Measurements from ENCODE around the gene AFM. TPM values are rescaled to one million over a fixed set of nuclear protein-coding genes. Genes with fewer than 3 reads are reported as not detected.

The AFM gene
- polyA plus RNA-seq, 1 donor from 2014 or later, result not detected

DNA sequence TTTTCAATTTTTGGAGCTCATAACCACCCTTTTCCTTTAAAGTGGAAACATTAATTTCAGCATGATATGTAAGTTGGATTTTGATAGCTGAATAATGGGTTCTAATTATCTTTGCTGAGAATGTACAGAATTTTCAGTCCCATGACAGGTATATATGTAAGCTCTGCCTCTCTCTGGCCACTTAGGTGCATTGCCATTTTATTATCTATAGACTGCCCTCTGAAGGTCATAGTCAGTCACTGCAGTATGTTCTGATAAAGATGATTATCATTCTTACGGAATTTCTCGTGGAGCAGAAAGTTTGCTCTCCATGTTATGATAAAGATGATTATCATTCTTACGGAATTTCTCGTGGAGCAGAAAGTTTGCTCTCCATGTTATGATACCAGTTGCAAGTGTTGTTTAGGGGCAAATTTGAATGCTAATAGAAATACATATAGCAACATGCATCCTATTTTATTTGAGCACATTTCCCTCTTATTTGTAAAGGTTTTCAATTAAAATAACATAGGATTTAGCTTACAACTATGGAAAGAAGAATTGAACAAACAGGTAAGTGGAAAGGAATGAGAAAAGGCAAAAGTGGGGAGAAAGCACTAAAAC, 35.1 kb upstream of the AFM start:
- H3K9ac ChIP-seq (ENCODE audit: low read length), result no peak overlapping the region
- TF ChIP-seq SMC3 (conservative IDR thresholded peaks at IDR 0.05; ENCODE audit: poor library complexity), result peak; percentile 63
- TF ChIP-seq, protein P1, sequence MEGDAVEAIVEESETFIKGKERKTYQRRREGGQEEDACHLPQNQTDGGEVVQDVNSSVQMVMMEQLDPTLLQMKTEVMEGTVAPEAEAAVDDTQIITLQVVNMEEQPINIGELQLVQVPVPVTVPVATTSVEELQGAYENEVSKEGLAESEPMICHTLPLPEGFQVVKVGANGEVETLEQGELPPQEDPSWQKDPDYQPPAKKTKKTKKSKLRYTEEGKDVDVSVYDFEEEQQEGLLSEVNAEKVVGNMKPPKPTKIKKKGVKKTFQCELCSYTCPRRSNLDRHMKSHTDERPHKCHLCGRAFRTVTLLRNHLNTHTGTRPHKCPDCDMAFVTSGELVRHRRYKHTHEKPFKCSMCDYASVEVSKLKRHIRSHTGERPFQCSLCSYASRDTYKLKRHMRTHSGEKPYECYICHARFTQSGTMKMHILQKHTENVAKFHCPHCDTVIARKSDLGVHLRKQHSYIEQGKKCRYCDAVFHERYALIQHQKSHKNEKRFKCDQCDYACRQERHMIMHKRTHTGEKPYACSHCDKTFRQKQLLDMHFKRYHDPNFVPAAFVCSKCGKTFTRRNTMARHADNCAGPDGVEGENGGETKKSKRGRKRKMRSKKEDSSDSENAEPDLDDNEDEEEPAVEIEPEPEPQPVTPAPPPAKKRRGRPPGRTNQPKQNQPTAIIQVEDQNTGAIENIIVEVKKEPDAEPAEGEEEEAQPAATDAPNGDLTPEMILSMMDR (IDR thresholded peaks at IDR 0.05; ENCODE audit: poor library complexity, severe bottlenecking), result peak; percentile 77
- no peak for TF ChIP-seq REST (IDR thresholded peaks at IDR 0.05; ENCODE audit: borderline replicate concordance)
- TF ChIP-seq TAF1 (IDR thresholded peaks at IDR 0.05; ENCODE audit: low read depth), result no peak
- no peak for TF ChIP-seq EP300 (conservative IDR thresholded peaks at IDR 0.05; ENCODE audit: poor library complexity, severe bottlenecking)
- no peak for TF ChIP-seq EZH2 (IDR thresholded peaks at IDR 0.05; ENCODE audit: borderline replicate concordance, insufficient read depth, low read length, poor library complexity, severe bottlenecking)
- TF ChIP-seq RAD21 (conservative IDR thresholded peaks at IDR 0.05), result peak; percentile 56
- TF ChIP-seq POLR2AphosphoS5 (IDR thresholded peaks at IDR 0.05), result no peak
- no peak for TF ChIP-seq MXI1 (conservative IDR thresholded peaks at IDR 0.05; ENCODE audit: poor library complexity, severe bottlenecking)
- no peaks in the 10 kb centered on the region for H3K36me3 ChIP-seq (ENCODE audit: insufficient read depth, low read length)
- H3K9me3 ChIP-seq (ENCODE audit: low read length), result no peaks in the 10 kb centered on the region
- H2AFZ ChIP-seq (ENCODE audit: low read depth, low read length), result no peak overlapping the region
- H3K27ac ChIP-seq (ENCODE audit: low read length), result no peak overlapping the region
- no peaks in the 10 kb centered on the region for H4K20me1 ChIP-seq (ENCODE audit: insufficient read depth)
- no peaks in the 10 kb centered on the region for H3K79me2 ChIP-seq (replicated peaks; ENCODE audit: insufficient read depth, low read length)
- no peaks in the 10 kb centered on the region for H3F3A ChIP-seq (ENCODE audit: insufficient read depth, low read length, poor library complexity, severe bottlenecking)
- H3K4me3 ChIP-seq (ENCODE audit: low read length), result no peak overlapping the region
- H3K9me2 ChIP-seq (ENCODE audit: insufficient read depth, low read length), result no peaks in the 10 kb centered on the region
- no peak overlapping the region for H3K4me2 ChIP-seq (ENCODE audit: low read length)
- peaks cover 17% of the 10 kb centered on the region for H3K27me3 ChIP-seq (ENCODE audit: insufficient read depth, low read depth, low read length)

DNA sequence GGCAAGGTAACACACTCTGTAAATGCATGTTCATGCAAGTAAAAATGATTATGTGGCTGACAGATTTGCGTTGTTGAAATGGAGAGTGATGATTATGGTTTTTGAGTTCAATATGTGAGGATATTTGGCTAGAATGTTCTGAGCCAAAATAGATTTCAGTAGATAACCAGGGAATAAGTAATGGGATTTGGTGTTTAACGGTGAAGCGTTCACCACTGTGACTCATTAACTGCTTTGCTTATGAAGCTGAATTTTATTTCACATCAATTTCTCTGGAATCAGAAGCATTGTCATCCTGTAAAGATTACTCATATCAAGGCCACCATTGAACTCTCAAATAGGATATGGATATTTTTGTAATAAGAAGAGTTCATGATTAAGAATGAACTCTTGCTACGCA, 33.9 kb upstream of the AFM start:
- Histone ChIP-seq H3K9me2 (ENCODE audit: insufficient read depth, low read length) (no peaks in the 10 kb centered on the region), H3K36me3 (ENCODE audit: insufficient read depth, low read length) (no peaks in the 10 kb centered on the region), H3K4me3 (ENCODE audit: low read length) (no peak overlapping the region), H2AFZ (ENCODE audit: low read depth, low read length) (no peak overlapping the region), H4K20me1 (ENCODE audit: insufficient read depth) (no peaks in the 10 kb centered on the region), H3K27me3 (ENCODE audit: insufficient read depth, low read depth, low read length) (peaks cover 23% of the 10 kb centered on the region), H3K9ac (ENCODE audit: low read length) (no peak overlapping the region), H3K4me2 (ENCODE audit: low read length) (no peak overlapping the region), H3F3A (ENCODE audit: insufficient read depth, low read length, poor library complexity, severe bottlenecking) (no peaks in the 10 kb centered on the region), H3K9me3 (ENCODE audit: low read length) (no peaks in the 10 kb centered on the region), H3K27ac (ENCODE audit: low read length) (no peak overlapping the region), H3K79me2 (replicated peaks; ENCODE audit: insufficient read depth, low read length) (no peaks in the 10 kb centered on the region)
- TF ChIP-seq, protein P1 (IDR thresholded peaks at IDR 0.05; ENCODE audit: poor library complexity, severe bottlenecking), result no peak
- TF ChIP-seq EZH2 (IDR thresholded peaks at IDR 0.05; ENCODE audit: borderline replicate concordance, insufficient read depth, low read length, poor library complexity, severe bottlenecking), result no peak
- TF ChIP-seq EP300 (conservative IDR thresholded peaks at IDR 0.05; ENCODE audit: poor library complexity, severe bottlenecking), result no peak
- no peak for TF ChIP-seq MXI1 (conservative IDR thresholded peaks at IDR 0.05; ENCODE audit: poor library complexity, severe bottlenecking)
- TF ChIP-seq REST (IDR thresholded peaks at IDR 0.05; ENCODE audit: borderline replicate concordance), result no peak
- no peak for TF ChIP-seq POLR2AphosphoS5 (IDR thresholded peaks at IDR 0.05)
- TF ChIP-seq SMC3 (conservative IDR thresholded peaks at IDR 0.05; ENCODE audit: poor library complexity), result no peak
- TF ChIP-seq TAF1 (IDR thresholded peaks at IDR 0.05; ENCODE audit: low read depth), result no peak
- no peak for TF ChIP-seq RAD21 (conservative IDR thresholded peaks at IDR 0.05)
